SK-N-SH treated with all-trans-retinoic acid at 6 μM for 48 hours (cell line): Measurements from ENCODE around the gene EPHA4.

Experiments
- ATAC-seq: fragments of 200-7000 bp; cut with Tn5 transposase; 3 replicates; pipeline ENCODE4 v1.9.1; 2020; ENCODE audit warnings: mild to moderate bottlenecking, moderate library complexity
- ARNTL ChIP-seq: fragments of 450-650 bp; formaldehyde crosslinking; IDR thresholded peaks from 2 replicates; pipeline ENCODE4 v1.5.0; 2020; ENCODE audit warnings: low read depth, mild to moderate bottlenecking, moderate library complexity, borderline replicate concordance
- BACH2 ChIP-seq: fragments of 250-450 bp; sonication (Bioruptor Pico); IDR thresholded peaks from 2 replicates; pipeline ENCODE4 v1.9.0; 2021; ENCODE audit warnings: mild to moderate bottlenecking, borderline replicate concordance
- CSDC2 ChIP-seq: fragments of 250-450 bp; sonication (Bioruptor Pico); IDR thresholded peaks from 2 replicates; pipeline ENCODE4 v1.5.0; 2020; ENCODE audit warnings: mild to moderate bottlenecking, moderate library complexity
- ESRRG ChIP-seq: fragments of 250-450 bp; sonication (Bioruptor Pico); IDR thresholded peaks from 2 replicates; pipeline ENCODE4 v1.6.1; 2021; ENCODE audit warnings: mild to moderate bottlenecking
- GLIS3 ChIP-seq: fragments of 250-450 bp; sonication (Bioruptor Pico); IDR thresholded peaks from 2 replicates; pipeline ENCODE4 v1.5.0; 2020; ENCODE audit warnings: mild to moderate bottlenecking, moderate library complexity
- ISL1 ChIP-seq: fragments of 250-450 bp; sonication (Bioruptor Pico); IDR thresholded peaks from 2 replicates; pipeline ENCODE4 v2.1.2; 2022; ENCODE audit warnings: mild to moderate bottlenecking, moderate library complexity
- OSR1 ChIP-seq: fragments of 250-450 bp; sonication (Bioruptor Pico); IDR thresholded peaks from 2 replicates; pipeline ENCODE4 v1.8.0; 2022; ENCODE audit warnings: moderate library complexity, mild to moderate bottlenecking, inconsistent platforms
- PATZ1 ChIP-seq: fragments of 250-450 bp; sonication (Bioruptor Pico); IDR thresholded peaks from 2 replicates; pipeline ENCODE4 v1.8.0; 2020; ENCODE audit warnings: mild to moderate bottlenecking, moderate library complexity, borderline replicate concordance
- PPARA ChIP-seq: fragments of 250-450 bp; sonication (Bioruptor Pico); IDR thresholded peaks from 2 replicates; pipeline ENCODE4 v1.5.0; 2020; ENCODE audit warnings: mild to moderate bottlenecking, borderline replicate concordance
- RARB ChIP-seq: fragments of 250-450 bp; sonication (Bioruptor Pico); IDR thresholded peaks from 2 replicates; pipeline ENCODE4 v1.8.0; 2021; ENCODE audit warnings: mild to moderate bottlenecking, moderate library complexity
- SNAI2 ChIP-seq: fragments of 250-450 bp; sonication (Bioruptor Pico); IDR thresholded peaks from 2 replicates; pipeline ENCODE4 v1.5.0; 2020; ENCODE audit warnings: mild to moderate bottlenecking, moderate library complexity
- TOX ChIP-seq: fragments of 250-450 bp; sonication (Bioruptor Pico); IDR thresholded peaks from 2 replicates; pipeline ENCODE4 v1.8.0; 2021; ENCODE audit warnings: mild to moderate bottlenecking, moderate library complexity, borderline replicate concordance
- TSHZ2 ChIP-seq: fragments of 250-450 bp; sonication (Bioruptor Pico); IDR thresholded peaks from 2 replicates; pipeline ENCODE4 v1.5.0; 2020; ENCODE audit warnings: mild to moderate bottlenecking, moderate library complexity
- ZFP3 ChIP-seq: fragments of 250-450 bp; sonication (Bioruptor Pico); IDR thresholded peaks from 2 replicates; pipeline ENCODE4 v1.5.0; 2020; ENCODE audit warnings: mild to moderate bottlenecking, moderate library complexity
- ZFP30 ChIP-seq: fragments of 450-650 bp; formaldehyde crosslinking; IDR thresholded peaks from 2 replicates; pipeline ENCODE4 v1.5.0; 2022; ENCODE audit warnings: mild to moderate bottlenecking, moderate library complexity
- ZNF8 ChIP-seq: fragments of 450-650 bp; formaldehyde crosslinking; IDR thresholded peaks from 2 replicates; pipeline ENCODE4 v1.5.0; 2020; ENCODE audit warnings: mild to moderate bottlenecking, moderate library complexity
- TF ChIP-seq, protein P1 (sequence below): fragments of 250-450 bp; sonication (Bioruptor Pico); IDR thresholded peaks from 2 replicates; pipeline ENCODE4 v1.5.1; 2021; ENCODE audit warnings: mild to moderate bottlenecking, moderate library complexity
- TF ChIP-seq, protein P2 (sequence below): fragments of 250-450 bp; sonication (Bioruptor Pico); IDR thresholded peaks from 2 replicates; pipeline ENCODE4 v1.8.0; 2021; ENCODE audit warnings: low read depth, mild to moderate bottlenecking, moderate library complexity, borderline replicate concordance
- TF ChIP-seq, protein P3 (sequence below): fragments of 250-450 bp; sonication (Bioruptor Pico); IDR thresholded peaks from 2 replicates; pipeline ENCODE4 v1.5.1; 2020; ENCODE audit warnings: low read depth, mild to moderate bottlenecking, moderate library complexity

The EPHA4 gene

GRCh38 chr2:221451862-221452788, 120.0 kb downstream of the EPHA4 start:
- TF ChIP-seq ARNTL (CRISPR knock-in tag), result no peak
- TF ChIP-seq OSR1 (CRISPR knock-in tag), result no peak
- TF ChIP-seq BACH2 (CRISPR knock-in tag), result no peak
- TF ChIP-seq, protein P1, sequence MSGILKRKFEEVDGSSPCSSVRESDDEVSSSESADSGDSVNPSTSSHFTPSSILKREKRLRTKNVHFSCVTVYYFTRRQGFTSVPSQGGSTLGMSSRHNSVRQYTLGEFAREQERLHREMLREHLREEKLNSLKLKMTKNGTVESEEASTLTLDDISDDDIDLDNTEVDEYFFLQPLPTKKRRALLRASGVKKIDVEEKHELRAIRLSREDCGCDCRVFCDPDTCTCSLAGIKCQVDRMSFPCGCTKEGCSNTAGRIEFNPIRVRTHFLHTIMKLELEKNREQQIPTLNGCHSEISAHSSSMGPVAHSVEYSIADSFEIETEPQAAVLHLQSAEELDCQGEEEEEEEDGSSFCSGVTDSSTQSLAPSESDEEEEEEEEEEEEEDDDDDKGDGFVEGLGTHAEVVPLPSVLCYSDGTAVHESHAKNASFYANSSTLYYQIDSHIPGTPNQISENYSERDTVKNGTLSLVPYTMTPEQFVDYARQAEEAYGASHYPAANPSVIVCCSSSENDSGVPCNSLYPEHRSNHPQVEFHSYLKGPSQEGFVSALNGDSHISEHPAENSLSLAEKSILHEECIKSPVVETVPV (CRISPR knock-in tag), result no peak
- ATAC-seq, result no peak

GRCh38 chr2:221450280-221450679, 121.8 kb downstream of the EPHA4 start:
- no peak for TF ChIP-seq ISL1 (CRISPR knock-in tag)
- TF ChIP-seq ESRRG (CRISPR knock-in tag), result no peak
- TF ChIP-seq, protein P2, sequence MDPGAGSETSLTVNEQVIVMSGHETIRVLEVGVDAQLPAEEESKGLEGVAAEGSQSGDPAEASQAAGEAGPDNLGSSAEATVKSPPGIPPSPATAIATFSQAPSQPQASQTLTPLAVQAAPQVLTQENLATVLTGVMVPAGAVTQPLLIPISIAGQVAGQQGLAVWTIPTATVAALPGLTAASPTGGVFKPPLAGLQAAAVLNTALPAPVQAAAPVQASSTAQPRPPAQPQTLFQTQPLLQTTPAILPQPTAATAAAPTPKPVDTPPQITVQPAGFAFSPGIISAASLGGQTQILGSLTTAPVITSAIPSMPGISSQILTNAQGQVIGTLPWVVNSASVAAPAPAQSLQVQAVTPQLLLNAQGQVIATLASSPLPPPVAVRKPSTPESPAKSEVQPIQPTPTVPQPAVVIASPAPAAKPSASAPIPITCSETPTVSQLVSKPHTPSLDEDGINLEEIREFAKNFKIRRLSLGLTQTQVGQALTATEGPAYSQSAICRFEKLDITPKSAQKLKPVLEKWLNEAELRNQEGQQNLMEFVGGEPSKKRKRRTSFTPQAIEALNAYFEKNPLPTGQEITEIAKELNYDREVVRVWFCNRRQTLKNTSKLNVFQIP (CRISPR knock-in tag), result no peak
- no peak for TF ChIP-seq ZFP30 (CRISPR knock-in tag)
- no peak for TF ChIP-seq ARNTL (CRISPR knock-in tag)
- no peak for TF ChIP-seq PATZ1 (CRISPR knock-in tag)
- no peak for TF ChIP-seq GLIS3 (CRISPR knock-in tag)
- TF ChIP-seq OSR1 (CRISPR knock-in tag), result no peak
- no peak for TF ChIP-seq PPARA (CRISPR knock-in tag)
- no peak for TF ChIP-seq CSDC2 (CRISPR knock-in tag)
- TF ChIP-seq TSHZ2, result no peak
- TF ChIP-seq, protein P3, sequence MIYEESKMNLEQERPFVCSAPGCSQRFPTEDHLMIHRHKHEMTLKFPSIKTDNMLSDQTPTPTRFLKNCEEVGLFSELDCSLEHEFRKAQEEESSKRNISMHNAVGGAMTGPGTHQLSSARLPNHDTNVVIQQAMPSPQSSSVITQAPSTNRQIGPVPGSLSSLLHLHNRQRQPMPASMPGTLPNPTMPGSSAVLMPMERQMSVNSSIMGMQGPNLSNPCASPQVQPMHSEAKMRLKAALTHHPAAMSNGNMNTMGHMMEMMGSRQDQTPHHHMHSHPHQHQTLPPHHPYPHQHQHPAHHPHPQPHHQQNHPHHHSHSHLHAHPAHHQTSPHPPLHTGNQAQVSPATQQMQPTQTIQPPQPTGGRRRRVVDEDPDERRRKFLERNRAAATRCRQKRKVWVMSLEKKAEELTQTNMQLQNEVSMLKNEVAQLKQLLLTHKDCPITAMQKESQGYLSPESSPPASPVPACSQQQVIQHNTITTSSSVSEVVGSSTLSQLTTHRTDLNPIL (CRISPR knock-in tag), result no peak
- TF ChIP-seq, protein P1 (CRISPR knock-in tag), result no peak
- TF ChIP-seq BACH2 (CRISPR knock-in tag), result no peak
- no peak for TF ChIP-seq ZNF8
- TF ChIP-seq TOX (CRISPR knock-in tag), result no peak
- TF ChIP-seq SNAI2, result no peak

DNA sequence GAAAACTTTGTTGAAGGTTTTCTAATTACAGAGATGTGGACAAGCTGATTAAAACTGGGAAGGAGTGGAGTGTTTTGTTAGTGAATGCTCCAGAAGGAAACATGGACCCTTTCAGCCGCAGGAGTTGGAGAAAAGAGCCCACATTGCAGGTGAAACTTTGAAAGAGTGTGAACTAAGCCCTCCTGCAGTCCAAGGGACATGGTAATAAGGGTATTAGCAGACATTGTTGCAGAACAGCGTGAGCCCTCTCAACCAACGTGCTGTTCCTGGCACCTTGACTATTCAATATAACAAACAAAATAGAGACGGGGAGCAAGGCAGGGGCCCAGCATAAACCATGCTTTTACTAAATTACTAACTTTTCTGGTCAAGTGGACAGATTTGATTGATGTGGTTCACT, 122.7 kb downstream of the EPHA4 start:
- ATAC-seq, result no peak
- TF ChIP-seq ZFP3 (CRISPR knock-in tag) (no peak), RARB (CRISPR knock-in tag) (no peak), CSDC2 (CRISPR knock-in tag) (no peak), GLIS3 (CRISPR knock-in tag) (no peak), TSHZ2 (no peak), PATZ1 (CRISPR knock-in tag) (no peak)

More at GRCh38 chr2:221450280-221450679, 121.8 kb downstream of the EPHA4 start:
- no peak for ATAC-seq
